Amniotic stem cell (primary cell): ENCODE results near the gene TMEM131.
"Not testable (repeated sequence)": the region's sequence is repeated elsewhere in the genome, so short reads cannot be mapped to it uniquely, and the experiment has no call there.

Source experiments
- DNase-seq: peaks from one replicate; lab custom pipeline; 2025; lab: John Stamatoyannopoulos, UW

The TMEM131 gene

GRCh38 chr2:97858442-97858841, 137.3 kb downstream of the TMEM131 start:
- no peak for DNase-seq

GRCh38 chr2:97857553-97857952, 138.2 kb downstream of the TMEM131 start:
- DNase-seq: no peak

GRCh38 chr2:97853057-97853456, 142.7 kb downstream of the TMEM131 start:
- DNase-seq: not testable (repeated sequence)

GRCh38 chr2:97851172-97851571, 144.6 kb downstream of the TMEM131 start:
- no peak for DNase-seq

- DNase-seq: no peak
These were observed 145.7 kb downstream of the TMEM131 start for GRCh38 chr2:97849881-97850528.

GRCh38 chr2:97848306-97848705, 147.4 kb downstream of the TMEM131 start:
- DNase-seq: no peak

GRCh38 chr2:97846716-97847115, 149.0 kb downstream of the TMEM131 start:
- DNase-seq: not testable (repeated sequence)

GRCh38 chr2:97845818-97846217, 149.9 kb downstream of the TMEM131 start:
- DNase-seq: no peak

GRCh38 chr2:97845133-97845532, 150.6 kb downstream of the TMEM131 start:
- no peak for DNase-seq

GRCh38 chr2:97844311-97844859, 151.4 kb downstream of the TMEM131 start:
- DNase-seq: no peak

- no peak for DNase-seq
These were observed 155.6 kb downstream of the TMEM131 start for GRCh38 chr2:97840198-97840597.

GRCh38 chr2:97834610-97835009, 161.1 kb downstream of the TMEM131 start:
- no peak for DNase-seq

- no peak for DNase-seq
These were observed 164.6 kb downstream of the TMEM131 start for GRCh38 chr2:97831121-97831520.

- not testable (repeated sequence) for DNase-seq
These were observed 166.5 kb downstream of the TMEM131 start for GRCh38 chr2:97829255-97829654.

GRCh38 chr2:97827013-97827412, 168.7 kb downstream of the TMEM131 start:
- DNase-seq: not testable (repeated sequence)

- DNase-seq: not testable (repeated sequence)
These were observed 169.4 kb downstream of the TMEM131 start for GRCh38 chr2:97826266-97826847.

GRCh38 chr2:97824011-97824410, 171.7 kb downstream of the TMEM131 start:
- not testable (repeated sequence) for DNase-seq

- not testable (repeated sequence) for DNase-seq
These were observed 173.9 kb downstream of the TMEM131 start for GRCh38 chr2:97821862-97822261.

- DNase-seq: no peak
These were observed 176.0 kb downstream of the TMEM131 start for GRCh38 chr2:97819754-97820153.

- no peak for DNase-seq
These were observed 179.3 kb downstream of the TMEM131 start for GRCh38 chr2:97816411-97816810.

GRCh38 chr2:97812931-97813330, 182.8 kb downstream of the TMEM131 start:
- DNase-seq: no peak

GRCh38 chr2:97808816-97809215, 186.9 kb downstream of the TMEM131 start:
- DNase-seq: no peak
